Frontal cortex (tissue), 4 donors: ENCODE data around the gene RAB3IL1. TPM values are rescaled to one million over a fixed set of nuclear protein-coding genes. Genes with fewer than 3 reads are reported as not detected.
"Not testable (repeated sequence)": the region's sequence is repeated elsewhere in the genome, so short reads cannot be mapped to it uniquely, and the experiment has no call there.

Source experiments
- DNase-seq, 2 donors: peaks; one replicate each; pipeline ENCODE4 v3.0.0; 2012; ENCODE audit warnings: low spot score in 2 of 2
- FAIRE-seq: peaks from 2 replicates; lab custom pipeline; 2012; peaks lifted over from hg19 to GRCh38; lab: Jason Lieb, UNC
- total RNA-seq: library from RNA; depleted of rRNA; stranded (reverse); fragments of >200 nt; gene quantifications from one replicate; pipeline ENCODE4 v1.2.3, GENCODE V29; 2014
- donor health status: control.
- donor health status: control.
- donor health status: control.

The RAB3IL1 gene, protein sequence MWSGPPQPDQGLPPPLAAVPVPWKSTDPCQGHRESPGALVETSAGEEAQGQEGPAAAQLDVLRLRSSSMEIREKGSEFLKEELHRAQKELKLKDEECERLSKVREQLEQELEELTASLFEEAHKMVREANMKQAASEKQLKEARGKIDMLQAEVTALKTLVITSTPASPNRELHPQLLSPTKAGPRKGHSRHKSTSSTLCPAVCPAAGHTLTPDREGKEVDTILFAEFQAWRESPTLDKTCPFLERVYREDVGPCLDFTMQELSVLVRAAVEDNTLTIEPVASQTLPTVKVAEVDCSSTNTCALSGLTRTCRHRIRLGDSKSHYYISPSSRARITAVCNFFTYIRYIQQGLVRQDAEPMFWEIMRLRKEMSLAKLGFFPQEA
- total RNA-seq: 1.6 TPM

DNA sequence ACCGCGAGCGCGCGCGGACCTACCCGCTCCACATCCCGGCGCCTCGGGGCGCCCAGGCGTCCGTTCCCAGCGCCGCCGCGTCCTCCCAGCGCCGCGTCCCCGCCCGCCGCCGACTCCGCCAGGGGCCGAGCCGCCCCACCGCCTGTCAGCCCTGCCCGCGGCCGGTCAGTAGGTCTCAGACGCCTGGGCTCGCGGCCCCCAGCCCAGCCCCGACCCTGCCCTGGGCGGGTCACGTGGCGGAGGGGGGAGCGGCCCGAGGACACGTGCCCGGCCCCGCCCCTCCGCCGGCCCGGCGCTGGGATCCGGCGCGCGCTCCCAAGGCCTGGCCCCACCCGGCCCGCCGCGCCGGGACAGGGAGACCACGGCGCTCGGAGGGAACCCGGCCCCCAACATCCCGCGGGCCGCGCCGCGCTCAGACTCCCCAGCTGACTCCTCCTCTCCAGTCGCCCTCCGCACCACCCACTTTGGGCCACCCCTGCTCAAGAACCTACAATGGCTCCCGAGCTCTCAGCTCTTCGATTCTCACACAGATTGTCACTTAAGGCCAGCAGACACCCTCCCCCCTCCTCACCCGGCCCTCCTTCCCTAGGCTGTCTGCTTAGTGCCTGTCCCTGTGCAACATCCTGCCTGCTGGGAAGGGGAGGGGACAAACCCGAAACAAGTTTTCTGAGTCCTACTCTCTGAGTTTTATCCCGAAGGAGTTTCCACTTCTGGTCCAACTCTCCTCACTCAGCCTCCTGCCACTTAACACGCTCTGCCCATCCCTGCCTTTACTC, at the start of gene RAB3IL1:
RAB3IL1 (minus strand) TSS at position 233 of the 776 bp plus-strand sequence; CDS start at position 34, 199 bp downstream.
- DNase-seq (peak; percentile 96), FAIRE-seq (no peak)

DNA sequence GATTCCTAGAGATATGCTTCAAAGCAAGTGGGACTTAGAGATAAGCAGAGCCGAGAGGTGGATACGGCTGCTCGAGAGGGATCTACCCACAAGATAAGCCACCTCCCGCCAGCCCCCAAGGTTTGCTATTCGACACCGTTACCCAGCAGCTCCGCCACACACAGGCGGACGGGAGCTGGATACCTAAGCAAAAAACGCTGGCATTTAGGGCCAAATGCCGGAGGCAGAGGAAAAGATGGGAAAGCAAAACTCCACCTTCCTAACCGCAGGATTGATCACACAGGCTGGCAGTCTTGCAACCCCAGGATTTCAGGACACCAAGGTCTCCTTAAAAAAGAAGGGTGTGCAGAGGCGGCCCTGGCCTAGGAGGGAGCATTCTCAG, 49.4 kb upstream of the RAB3IL1 start:
- FAIRE-seq: no peak
- DNase-seq: no peak

DNA sequence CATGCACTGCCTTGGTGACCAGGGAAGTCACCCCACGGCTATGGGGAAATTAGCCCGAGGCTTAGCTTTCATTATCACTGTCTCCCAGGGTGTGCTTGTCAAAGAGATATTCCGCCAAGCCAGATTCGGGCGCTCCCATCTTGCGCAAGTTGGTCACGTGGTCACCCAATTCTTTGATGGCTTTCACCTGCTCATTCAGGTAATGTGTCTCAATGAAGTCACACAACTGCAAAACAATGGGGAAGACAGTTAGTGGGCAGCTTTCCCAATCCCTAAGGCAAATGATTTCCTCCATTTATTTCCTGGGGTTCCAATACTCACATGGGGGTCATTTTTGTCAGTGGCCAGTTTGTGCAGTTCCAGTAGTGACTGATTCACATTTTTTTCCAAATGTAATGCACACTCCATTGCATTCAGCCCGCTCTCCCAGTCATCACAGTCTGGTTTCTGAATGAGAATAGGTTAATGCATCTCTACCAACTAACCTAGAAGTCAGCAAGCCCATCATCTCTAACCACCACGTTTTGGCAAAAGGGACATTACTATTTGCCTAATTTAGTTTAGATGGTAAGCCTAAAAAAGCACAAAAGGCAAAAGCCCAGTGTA, 47.4 kb upstream of the RAB3IL1 start:
- DNase-seq, FAIRE-seq: not testable (repeated sequence)

DNA sequence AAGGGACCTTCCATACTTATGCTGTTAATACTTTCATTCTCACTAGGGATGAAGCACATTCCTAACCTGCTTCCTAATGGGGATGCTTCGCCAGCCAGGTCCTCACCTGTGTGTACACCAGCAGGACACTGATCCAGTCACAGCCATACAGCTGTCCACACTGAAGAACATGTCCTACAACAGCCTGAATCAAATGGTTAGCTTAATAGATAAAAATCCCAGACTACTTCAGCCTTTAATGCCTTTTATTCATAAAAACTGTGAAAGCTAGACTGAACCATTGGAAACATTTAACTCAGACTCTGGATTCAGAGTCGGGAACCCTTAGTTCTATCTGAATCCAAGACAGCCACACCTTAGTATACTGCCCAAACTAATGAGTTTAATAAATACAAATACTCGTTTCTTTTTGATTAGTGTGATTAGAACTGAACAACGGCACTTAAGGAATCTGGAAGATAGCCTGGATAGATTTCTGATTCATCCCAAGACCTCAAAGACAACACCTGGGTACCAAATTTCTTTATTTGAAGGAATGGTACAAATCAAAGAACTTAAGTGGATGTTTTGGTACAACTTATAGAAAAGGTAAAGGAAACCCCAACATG, 46.8 kb upstream of the RAB3IL1 start:
- DNase-seq (no peak), FAIRE-seq (no peak)

DNA sequence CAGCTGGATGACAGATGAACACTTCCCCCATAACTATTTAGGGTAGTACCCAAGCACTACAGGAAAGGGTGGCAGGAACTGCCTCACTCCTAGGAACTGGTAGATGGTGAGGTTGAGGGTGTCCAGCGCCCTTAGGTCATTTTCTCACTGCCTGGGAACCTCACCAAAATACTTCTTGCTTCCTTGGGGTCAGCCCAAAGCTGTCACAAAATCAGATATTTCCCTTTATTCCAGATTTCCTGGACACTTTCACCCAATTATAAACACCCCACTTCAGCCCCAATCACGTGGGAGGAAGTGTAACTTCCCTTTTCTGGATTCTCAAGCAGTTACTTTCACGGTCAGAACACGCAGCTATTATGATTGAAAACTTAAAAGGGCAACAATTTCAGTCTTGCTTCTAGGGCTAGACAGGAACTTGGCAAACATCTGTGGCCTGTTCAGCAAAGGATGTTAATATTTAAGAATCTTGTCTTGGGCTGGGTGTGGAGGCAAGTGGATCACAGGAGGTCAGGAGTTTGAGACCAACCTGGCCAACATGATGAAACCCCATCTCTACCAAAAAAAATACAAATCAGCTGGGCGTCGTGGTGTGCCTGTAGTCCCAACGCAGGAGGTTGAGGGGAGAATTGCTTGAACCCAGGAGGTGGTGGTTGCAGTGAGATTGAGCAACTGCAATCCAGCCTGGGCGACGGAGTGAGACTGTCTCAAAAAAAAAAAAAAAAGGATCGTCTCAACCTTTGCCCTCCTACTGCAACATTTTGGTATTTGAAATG, 46.1 kb upstream of the RAB3IL1 start:
- FAIRE-seq (no peak), DNase-seq (no peak)

DNA sequence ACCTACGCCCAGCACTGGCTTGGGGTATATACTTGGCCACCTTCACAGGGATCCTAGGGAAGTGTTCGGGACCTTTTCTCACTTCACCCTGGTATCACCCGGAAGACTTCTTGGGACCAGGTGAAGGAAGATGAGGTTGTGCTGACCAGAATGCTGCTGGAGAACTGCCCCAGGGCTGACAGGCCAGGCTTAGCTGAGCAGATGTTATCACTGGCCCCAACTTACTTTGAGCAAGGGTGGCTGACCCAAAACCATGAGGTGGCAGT, 45.6 kb upstream of the RAB3IL1 start:
- no peak for FAIRE-seq
- DNase-seq: no peak

DNA sequence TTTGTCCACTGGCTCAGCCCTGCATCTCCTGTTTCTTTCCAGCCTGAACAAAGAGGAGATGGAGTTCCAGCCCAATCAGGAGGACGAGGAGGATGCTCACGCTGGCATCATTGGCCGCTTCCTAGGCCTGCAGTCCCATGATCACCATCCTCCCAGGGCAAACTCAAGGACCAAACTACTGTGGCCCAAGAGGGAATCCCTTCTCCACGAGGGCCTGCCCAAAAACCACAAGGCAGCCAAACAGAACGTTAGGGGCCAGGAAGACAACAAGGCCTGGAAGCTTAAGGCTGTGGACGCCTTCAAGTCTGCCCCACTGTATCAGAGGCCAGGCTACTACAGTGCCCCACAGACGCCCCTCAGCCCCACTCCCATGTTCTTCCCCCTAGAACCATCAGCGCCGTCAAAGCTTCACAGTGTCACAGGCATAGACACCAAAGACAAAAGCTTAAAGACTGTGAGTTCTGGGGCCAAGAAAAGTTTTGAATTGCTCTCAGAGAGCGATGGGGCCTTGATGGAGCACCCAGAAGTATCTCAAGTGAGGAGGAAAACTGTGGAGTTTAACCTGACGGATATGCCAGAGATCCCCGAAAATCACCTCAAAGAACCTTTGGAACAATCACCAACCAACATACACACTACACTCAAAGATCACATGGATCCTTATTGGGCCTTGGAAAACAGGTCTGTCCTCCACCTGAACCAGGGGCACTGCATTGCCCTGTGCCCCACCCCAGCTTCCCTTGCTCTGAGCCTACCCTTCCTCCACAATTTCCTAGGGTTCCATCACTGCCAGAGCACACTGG, 45.0 kb upstream of the RAB3IL1 start:
- FAIRE-seq: no peak
- DNase-seq: no peak

DNA sequence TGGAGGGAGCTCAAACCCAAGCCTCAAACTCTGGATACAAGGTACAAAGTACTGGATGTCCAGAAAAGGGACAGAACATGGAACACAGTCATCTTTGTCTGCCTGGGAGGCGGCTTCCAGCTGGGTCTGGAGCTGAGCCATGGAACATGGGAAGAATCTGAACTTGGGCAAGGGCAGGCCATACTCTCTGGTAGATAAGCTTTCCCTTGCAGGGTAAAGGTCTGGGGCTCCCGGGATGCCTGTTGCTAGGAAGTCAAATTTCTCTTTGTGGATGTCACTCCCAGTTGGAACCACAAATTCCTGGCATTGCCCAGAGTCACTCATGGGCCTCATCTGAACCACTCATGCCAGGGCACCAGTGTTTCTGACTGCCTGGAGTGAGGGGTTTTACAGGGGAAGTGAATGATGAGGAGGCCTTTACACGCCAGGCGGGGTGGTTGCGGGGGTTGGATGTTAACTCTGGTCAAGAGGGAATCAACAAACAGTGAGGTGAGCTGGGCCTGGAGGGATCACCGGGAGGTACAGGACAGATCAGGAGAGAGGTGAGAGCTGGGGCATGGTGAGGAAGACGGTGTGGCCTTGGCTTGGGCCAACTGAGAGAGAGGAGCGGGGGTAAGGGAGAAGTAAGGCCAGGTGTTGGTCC, 44.3 kb upstream of the RAB3IL1 start:
- DNase-seq (peak in 1 of 2 donors; percentile 69), FAIRE-seq (no peak)

DNA sequence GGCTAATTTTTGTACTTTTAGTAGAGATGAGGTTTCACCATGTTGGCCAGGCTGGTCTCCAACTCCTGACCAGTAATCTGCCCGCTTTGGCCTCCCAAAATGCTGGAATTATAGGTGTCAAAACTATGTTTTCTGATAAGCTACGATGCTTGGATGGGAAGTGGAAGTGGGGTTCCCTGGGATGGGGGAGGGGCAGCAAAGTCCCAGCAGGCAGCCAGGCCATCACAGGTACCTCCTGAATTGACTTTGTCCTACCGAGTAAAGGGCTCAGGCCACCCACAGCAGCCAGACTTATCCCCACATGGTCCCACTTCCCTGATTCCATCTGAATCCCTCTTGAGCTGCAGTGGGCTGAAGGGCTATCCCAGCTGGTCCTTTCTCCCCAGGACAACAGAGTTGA, 43.2 kb upstream of the RAB3IL1 start:
- no peak for FAIRE-seq

DNA sequence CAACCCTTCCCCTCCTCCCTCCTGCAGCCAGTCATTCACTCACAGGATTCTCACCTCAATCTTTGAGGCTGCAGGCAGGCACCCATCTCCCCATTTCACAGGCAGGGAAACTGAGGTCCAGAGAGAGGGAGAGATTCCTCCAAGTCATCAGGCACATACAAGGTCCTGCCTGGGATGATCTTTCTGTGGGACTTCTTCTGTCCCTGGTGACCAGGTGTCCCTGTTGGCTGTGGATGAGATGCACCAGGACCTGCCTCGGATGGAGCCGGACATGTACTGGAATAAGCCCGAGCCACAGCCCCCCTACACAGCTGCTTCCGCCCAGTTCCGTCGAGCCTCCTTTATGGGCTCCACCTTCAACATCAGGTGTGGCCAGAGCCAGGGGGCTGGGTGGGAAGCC, 42.3 kb upstream of the RAB3IL1 start:
- DNase-seq: no peak
- no peak for FAIRE-seq

More for the DNA sequence above, 43.2 kb upstream of the RAB3IL1 start:
- no peak for DNase-seq

DNA sequence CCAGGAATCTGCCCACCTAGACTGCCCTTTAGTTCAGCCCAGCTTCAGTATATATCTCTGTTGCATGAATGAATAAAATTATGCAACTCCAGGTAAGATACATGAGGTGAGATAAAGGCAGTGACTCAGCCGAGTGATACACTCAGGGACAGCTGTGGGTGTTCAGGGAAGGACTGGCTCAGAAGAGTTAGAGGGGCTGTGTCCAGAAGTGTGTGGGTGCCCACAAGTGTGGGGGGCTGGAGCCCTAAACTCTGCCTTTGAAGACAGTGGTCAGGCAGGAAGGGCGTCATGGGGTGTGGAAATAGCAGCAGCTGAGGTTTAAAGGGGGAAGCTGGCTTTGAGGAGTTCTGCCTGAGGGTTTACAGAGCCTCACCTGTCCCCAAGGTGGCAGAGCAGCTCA, 41.7 kb upstream of the RAB3IL1 start:
- no peak for FAIRE-seq
- no peak for DNase-seq

DNA sequence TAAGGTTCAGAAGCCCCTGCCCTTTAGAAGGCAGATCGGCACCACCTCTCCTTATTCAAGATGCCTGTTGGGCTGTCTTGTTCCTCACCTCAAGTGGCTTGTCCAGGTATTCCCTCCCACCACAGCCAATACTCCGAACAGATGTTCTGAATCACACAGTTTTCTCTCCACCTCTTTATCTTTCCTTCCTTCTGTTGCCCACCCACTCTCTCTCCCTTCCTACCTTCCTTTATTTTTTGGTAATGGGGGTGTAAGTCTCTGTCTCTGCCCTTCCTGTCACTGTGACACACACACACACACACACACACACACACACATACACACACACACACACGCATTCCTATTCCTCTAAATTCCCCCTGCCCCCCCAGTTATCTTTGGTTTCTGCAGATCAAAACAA, 41.2 kb upstream of the RAB3IL1 start:
- no peak for DNase-seq
- FAIRE-seq: no peak

DNA sequence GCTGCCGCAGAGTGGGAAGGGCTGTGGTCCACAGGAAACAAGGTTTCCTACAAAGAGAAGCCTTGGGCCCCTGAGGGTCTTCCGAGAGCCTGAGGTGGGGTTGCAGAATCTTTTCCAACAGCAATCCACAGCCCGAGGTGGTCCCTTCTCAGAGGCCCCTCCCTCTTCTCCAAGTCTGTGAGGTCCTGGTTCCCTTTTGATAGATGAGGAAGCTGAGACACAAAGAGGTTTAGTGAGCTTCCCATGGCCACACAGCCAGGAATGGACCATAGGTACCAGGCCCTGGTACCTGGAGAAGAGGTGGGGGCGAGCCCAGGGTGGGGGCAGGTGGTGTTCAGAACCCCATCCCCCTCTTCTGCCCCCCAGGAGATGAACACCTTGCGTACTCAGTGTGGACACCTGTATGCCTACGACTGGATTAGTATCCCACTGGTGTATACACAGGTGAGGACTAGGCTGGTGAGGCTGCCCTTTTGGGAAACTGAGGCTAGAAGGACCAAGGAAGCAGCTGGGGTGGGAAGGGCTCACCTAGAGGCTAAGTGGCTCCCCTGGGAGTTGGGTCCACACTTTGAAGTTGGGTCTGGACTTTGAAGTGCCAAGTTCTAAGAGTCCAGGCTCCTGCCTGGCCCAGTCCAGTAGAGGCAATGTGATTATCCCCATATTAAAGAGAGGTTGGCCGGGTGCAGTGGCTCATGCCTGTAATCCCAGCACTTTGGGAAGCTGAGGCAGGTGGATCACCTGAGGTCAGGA, 39.8 kb upstream of the RAB3IL1 start:
- FAIRE-seq: no peak
- DNase-seq: no peak

DNA sequence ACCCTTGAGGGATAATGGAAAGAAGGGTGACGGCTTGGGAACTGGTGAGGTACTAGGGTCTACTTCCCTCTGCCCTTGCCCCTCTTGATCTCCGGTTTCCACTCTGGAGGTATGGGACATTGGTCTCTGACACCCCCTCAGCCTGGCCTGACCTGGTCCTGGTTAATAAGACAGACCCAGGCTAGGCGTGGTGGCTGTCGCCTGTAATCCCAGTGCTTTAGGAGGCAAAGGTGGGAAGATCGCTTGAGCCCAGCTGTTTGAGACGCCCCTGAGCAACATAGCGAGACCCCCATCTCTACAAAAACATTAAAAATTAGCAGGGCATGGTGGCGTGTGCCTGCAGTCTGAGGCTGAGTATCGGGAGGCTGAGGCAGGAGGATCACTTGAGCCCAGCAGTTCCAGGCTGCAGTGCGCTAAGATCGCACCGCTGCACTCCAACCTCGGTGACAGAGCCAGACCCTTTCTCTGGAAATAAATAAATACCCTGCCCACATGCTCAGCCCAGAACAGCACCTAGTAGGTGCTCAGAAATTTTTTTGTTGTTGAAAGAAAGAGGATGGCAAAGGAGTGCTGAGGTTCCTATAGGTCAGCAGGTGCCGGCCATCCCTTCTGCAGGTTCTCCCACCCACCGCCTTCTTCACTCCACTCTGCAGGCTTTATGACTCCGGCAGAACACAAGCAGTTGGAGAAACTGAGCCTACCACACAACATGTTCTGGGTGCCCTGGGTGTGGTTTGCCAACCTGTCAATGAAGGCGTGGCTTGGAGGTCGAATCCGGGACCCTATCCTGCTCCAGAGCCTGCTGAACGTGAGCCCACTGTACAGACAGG, 39.0 kb upstream of the RAB3IL1 start:
- DNase-seq (no peak), FAIRE-seq (no peak)

DNA sequence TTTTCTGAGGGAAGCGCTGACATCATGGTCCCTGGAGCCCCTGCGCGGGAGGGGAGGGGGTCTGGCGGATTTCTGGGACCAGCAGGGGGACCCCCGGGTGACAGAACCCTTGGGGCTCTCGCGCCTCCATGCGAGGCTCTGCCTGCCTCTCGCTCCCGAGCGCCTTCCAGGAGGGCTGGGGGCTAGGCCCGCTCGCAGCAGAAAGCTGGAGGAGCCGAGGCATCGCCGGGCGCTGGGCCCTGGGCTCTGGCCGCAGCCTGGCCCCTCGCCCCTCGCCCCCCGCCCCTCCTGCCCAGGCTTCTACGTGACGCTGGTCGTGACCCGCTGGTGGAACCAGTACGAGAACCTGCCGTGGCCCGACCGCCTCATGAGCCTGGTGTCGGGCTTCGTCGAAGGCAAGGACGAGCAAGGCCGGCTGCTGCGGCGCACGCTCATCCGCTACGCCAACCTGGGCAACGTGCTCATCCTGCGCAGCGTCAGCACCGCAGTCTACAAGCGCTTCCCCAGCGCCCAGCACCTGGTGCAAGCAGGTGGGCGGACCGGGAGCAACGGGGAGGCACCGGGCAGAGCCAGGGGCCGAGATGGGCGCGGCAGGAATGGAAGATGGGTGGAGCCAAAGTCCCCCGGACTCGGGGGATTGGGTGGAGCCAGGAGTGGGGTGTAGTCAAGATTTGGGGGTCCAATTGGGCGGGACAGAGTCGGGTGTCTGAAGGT, 38.2 kb upstream of the RAB3IL1 start:
- FAIRE-seq: no peak
- DNase-seq: no peak

DNA sequence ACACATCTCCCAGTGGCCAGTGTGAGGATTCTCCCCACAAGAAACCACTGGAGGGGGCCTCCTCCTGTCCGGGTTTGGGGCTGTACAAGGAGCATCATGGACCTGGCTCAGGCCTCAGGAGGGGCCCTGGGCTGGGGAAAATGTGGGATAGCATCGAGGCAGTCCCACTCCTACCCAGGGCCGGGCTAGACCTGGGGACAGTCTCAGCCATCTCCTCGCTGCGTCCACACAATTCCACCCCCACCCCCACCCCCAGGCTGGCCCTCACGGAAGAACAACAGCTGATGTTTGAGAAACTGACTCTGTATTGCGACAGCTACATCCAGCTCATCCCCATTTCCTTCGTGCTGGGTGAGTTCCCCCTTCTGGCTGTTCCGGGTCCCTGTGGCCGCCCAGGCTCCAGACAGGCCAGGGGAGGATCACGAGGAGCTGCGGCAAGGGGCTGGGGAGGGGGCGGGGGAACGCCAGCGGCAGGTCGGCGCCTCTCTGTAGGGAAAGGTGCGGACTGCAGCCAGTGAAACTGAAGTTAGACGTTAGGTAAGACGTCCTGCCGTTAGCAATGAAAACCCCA, 37.6 kb upstream of the RAB3IL1 start:
- FAIRE-seq (no peak), DNase-seq (peak; percentile 73 to 80)
